Stimulated activated CD4-positive, alpha-beta T cell treated with anti-CD3 and anti-CD28 coated beads, Interleukin-15, amount 100 ng/mL, for 1 hour (primary cell): ENCODE measurements around the gene CALN1.

ENCODE experiments used
- DNase-seq, 2 donors: peaks; one replicate each; pipeline ENCODE4 v3.0.0-alpha.2; 2020; ENCODE audit warnings: low read depth in 1 of 2, low spot score in 1 of 2

The CALN1 gene

DNA sequence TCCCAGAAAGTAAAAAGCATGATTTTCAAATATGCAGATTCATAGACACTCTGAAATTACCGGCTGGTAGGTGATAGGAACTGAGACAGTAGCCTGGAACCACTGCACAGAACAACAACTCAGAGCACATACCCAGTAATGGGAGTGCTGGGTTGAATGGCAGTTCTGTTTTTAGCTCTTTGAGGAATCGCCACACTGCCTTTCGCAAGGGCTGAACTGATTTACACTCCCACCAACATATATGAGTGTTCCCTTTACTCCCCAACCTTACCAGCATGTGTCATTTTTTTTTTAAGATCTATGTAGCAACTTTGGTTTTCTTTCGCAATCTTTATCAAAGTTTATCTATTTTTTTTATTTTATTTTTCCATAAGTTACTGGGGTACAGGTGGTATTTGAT is 358.8 kb downstream of the CALN1 start:
- DNase-seq: no peak

GRCh38 chr7:72048420-72048819 is 363.7 kb downstream of the CALN1 start:
- no peak for DNase-seq

GRCh38 chr7:72042855-72043254 is 369.3 kb downstream of the CALN1 start:
- no peak for DNase-seq

GRCh38 chr7:72040641-72041040 is 371.5 kb downstream of the CALN1 start:
- DNase-seq: no peak

DNA sequence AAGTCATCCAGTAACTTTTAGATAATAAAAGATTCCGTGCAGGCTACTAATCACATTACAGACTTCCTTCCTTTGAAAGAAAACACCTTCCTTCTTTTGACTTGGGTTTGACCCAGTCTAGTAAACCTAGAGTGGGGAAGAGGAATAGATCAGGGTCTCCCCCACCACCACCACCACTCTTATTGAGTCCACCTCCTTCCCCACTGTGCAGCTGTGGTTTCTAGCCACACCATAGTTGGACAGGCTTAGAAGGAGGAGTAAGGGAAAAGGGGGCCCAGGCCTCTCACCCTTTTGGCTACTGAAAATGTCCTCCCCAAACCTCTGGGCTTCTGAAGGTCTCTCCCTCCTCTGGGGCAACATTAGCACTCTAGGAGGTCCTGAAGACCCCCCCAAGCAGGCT is 372.7 kb downstream of the CALN1 start:
- DNase-seq: no peak

- no peak for DNase-seq
Measured at GRCh38 chr7:72038022-72038732, 374.0 kb downstream of the CALN1 start.

DNA sequence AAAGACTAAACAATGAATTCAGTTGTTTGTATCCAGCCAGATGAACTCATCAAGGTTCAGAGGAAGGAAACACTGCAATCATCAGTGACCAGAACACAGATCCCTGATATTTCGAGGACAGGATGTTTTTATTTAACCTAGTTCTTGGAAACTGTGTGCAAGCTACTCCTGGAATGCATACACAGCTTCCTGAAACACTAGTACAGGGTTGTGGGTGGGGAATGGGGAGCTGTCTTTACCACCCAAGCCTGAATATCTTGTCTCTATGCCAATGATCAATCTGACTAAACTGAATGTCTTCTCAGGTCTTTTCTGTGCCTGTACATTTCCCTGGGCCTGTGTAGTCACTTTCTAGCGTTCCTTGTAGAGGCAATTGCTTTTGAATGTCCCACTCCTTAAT is 374.6 kb downstream of the CALN1 start:
- DNase-seq: no peak

DNA sequence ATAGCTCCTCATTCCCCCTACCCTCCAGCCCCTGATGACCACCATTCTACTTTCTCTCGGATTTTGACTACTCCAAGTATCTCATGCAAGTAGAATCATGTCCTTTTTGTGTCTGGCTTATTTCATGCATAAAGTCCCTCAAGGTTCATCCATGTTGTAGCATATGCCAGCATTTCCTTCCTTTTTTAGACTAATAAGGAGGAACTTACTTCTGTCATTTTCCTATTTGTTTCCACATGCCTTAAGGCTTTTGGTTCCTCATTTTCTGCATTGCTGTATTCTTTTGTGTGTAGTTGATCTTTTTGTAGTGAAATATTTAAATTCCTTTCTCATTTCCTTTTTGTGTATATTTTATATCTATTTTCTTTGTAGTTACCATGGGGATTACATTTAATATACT is 376.9 kb downstream of the CALN1 start:
- no peak for DNase-seq

DNA sequence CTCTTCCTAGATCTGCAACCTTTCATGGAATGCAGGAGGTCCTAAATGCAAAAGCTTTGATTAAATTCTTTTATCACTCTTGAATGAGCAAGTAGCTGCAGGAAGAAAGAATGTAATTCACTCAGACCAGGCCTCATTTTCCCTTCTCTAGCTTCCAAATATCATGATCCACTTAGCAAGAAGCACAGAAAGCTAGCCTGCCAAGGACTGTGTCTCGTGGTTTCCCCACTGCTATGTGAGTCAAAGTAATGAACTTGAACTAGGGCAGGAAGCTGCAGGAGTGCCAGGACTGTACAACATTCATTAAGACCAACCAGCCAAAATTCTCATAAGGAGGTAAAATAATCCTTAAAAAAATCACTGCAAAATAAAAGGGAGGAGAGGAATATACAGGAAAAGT is 379.2 kb downstream of the CALN1 start:
- no peak for DNase-seq

- no peak for DNase-seq
Measured at GRCh38 chr7:72030994-72031667, 381.0 kb downstream of the CALN1 start.

DNA sequence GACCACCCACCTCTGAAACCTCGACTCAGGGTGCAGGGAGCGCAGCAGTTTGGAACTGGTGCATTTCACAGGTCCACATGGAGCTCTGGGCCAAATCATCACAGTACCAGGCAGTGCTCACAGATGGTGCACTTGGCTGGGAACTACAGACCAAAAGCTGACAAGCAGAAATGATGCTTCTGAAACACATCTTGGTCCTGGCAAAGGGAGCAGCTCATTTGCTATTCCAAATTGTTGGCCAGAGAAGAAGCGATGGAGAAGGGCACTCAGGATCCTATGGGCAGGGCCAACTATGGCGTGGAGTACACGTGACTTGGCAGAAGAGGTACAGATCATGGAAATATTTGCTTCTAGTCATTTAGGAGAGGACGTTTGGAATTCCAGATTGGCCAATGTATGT is 383.9 kb downstream of the CALN1 start:
- no peak for DNase-seq

DNA sequence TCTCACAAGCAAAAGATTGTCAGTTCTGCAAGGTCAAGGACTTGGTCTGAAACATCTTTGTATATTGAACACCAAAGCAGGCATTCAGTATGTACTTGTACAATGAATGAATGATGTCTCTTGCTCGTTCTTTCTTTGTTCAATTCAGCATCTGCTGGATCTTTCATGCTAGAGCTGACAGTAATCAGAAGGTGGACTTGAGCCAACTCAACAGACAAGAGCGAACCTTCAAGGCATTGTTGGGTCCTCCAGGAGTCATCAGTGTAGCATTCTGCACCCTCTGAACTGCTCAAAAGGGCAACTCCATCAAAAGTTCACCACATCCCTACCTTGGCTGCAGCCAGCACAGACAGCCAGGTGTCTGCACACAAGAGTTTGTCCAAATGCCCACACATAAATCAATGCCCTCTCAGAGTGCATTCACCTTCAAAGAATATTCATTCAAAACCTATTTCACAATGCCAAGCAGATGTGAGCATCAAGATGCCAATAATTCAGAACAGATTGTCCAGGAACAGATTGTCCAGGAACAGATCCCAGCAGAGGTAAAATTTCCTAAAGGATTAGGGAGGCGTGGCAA is 386.7 kb downstream of the CALN1 start:
- no peak for DNase-seq

DNA sequence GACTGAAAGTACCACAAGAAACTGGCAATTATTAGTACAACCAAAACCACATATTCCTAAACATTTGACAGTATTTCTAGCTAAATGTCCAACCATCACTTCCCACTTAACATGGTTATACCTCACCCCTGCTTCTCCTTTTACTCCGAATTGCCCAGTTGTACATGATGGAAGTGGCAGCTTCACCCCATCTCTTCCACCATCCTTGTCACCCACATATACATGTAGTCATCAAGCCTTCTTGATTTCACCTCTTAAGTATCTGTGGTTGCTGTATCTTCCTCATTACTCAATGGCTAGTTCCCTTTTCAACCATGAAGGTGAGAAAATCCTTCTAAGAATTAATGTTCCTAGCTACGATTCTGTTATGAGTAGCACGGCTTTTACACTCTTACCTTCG is 388.2 kb downstream of the CALN1 start:
- DNase-seq: no peak

GRCh38 chr7:72021716-72022115 is 390.4 kb downstream of the CALN1 start:
- no peak for DNase-seq

GRCh38 chr7:72020311-72020710 is 391.8 kb downstream of the CALN1 start:
- DNase-seq: no peak

DNA sequence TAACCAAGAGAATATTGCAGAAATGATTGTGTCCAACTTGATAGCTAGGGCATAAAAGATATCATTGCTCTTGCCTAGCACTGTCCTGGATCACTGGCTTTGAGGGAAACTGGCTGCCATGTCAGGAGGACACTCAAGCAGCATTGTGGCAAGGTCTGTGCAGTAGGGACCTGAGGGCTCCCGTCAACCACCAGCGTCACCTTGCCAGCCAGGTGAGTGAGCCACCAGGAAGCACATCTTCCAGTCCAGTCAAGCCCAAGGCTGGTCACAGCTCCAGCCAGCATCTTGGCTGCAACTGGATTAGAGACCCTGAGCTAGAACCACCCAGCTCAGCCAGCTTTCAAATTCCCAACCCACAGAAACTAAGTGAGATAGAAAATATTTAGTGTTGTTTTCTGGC is 392.7 kb downstream of the CALN1 start:
- DNase-seq: no peak

- no peak for DNase-seq
Measured at GRCh38 chr7:72017756-72018155, 394.4 kb downstream of the CALN1 start.

DNA sequence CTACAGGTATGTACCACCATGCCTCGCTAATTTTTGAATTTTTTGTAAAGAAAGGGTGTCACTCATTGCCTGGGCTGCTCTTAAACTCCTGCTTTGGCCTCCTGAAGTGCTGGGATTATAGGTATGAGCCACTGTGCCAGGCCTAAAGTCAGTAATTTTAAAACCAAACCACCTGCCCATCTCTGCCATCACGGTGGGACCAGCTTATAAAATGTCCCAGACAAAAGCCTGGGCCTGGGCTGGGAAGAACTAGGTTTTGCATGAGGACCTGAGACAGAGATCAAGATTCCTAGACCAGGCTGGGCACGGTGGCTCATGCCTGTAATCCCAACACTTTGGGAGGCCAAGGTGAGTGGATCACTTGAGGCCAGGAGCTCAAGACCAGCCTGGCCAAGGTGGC is 395.6 kb downstream of the CALN1 start:
- no peak for DNase-seq

- DNase-seq: no peak
Measured at GRCh38 chr7:72015136-72015535, 397.0 kb downstream of the CALN1 start.

- DNase-seq: no peak
Measured at GRCh38 chr7:72007018-72007417, 405.1 kb downstream of the CALN1 start.

- no peak for DNase-seq
Measured at GRCh38 chr7:72003236-72003635, 408.9 kb downstream of the CALN1 start.

DNA sequence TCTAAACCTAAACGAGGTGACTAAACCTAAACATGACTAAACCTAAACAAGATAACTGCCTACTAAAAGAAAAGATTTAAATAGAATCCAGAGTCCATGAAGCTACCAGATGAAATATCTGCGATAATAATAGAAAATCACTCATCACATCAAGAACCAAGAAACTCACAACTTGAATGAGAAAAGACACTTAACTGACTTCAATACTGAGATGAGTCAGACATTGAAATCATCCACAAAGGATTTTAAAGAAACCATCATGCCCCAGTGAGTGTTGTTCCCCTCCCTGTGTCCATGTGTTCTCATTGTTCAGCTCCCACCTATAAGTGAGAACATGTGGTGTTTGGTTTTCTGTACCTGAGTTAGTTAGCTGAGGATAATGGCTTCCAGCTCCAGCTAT is 416.0 kb downstream of the CALN1 start:
- no peak for DNase-seq

GRCh38 chr7:71995111-71995510 is 417.0 kb downstream of the CALN1 start:
- no peak for DNase-seq
